Kidney epithelial cell (primary cell): ENCODE data around the gene MFN2. TPM values are rescaled to one million over a fixed set of nuclear protein-coding genes. Genes with fewer than 3 reads are reported as not detected.
"Not testable (repeated sequence)": the region's sequence is repeated elsewhere in the genome, so short reads cannot be mapped to it uniquely, and the experiment has no call there.

Experiments used
- DNase-seq: peaks from one replicate; pipeline ENCODE4 v3.0.0-alpha.2; 2010; ENCODE audit warnings: low read depth
- H3K27me3 ChIP-seq: 2 replicates; pipeline ENCODE4 v1.6.0; 2011; ENCODE audit warnings: low read length; ENCODE audit not compliant: control insufficient read depth, insufficient read depth
- H3K36me3 ChIP-seq: 2 replicates; pipeline ENCODE4 v1.5.1; 2011; ENCODE audit warnings: low read length; ENCODE audit not compliant: control insufficient read depth, insufficient read depth
- H3K4me3 ChIP-seq: 2 replicates; pipeline ENCODE4 v1.5.1; 2011; ENCODE audit warnings: low read depth, mild to moderate bottlenecking, control low read depth, low read length
- CTCF ChIP-seq: IDR thresholded peaks from 2 replicates; pipeline ENCODE4 v1.5.1; 2011; ENCODE audit warnings: mild to moderate bottlenecking, moderate library complexity, low read length, control low read depth, inconsistent platforms; ENCODE audit not compliant: insufficient read depth, poor library complexity, severe bottlenecking
- total RNA-seq: library from RNA; depleted of rRNA; stranded (reverse); fragments of >200 nt; gene quantifications from 2 replicates; pipeline ENCODE4 v1.2.3, GENCODE V29; 2015

The MFN2 gene
- total RNA-seq, 1 donor from 2014 or later: 78.2 TPM

- TF ChIP-seq CTCF: no peak
- Histone ChIP-seq H3K36me3 (peaks cover 4% of the 10 kb centered on the region), H3K27me3 (no peaks in the 10 kb centered on the region), H3K4me3 (no peak overlapping the region)
- no peak for DNase-seq
Observed at GRCh38 chr1:12028957-12029511, 48.8 kb downstream of the MFN2 start.

GRCh38 chr1:12029720-12030339, 49.6 kb downstream of the MFN2 start:
- peaks cover 4% of the 10 kb centered on the region for H3K36me3 ChIP-seq
- no peak for DNase-seq
- no peaks in the 10 kb centered on the region for H3K27me3 ChIP-seq
- H3K4me3 ChIP-seq: no peak overlapping the region
- no peak for TF ChIP-seq CTCF

GRCh38 chr1:12031039-12031980, 51.1 kb downstream of the MFN2 start:
- peaks cover 4% of the 10 kb centered on the region for H3K36me3 ChIP-seq
- no peak for DNase-seq
- no peaks in the 10 kb centered on the region for H3K27me3 ChIP-seq
- peak; percentile 69 for TF ChIP-seq CTCF
- H3K4me3 ChIP-seq: no peak overlapping the region

GRCh38 chr1:12032161-12032621, 51.9 kb downstream of the MFN2 start:
- no peak for TF ChIP-seq CTCF
- no peak for DNase-seq
- no peak overlapping the region for H3K4me3 ChIP-seq
- H3K36me3 ChIP-seq: peaks cover 2% of the 10 kb centered on the region
- H3K27me3 ChIP-seq: no peaks in the 10 kb centered on the region

GRCh38 chr1:12033441-12033840, 53.2 kb downstream of the MFN2 start:
- H3K4me3 ChIP-seq, H3K36me3 ChIP-seq, H3K27me3 ChIP-seq, DNase-seq: not testable (repeated sequence)

GRCh38 chr1:12034381-12034801, 54.1 kb downstream of the MFN2 start:
- peaks cover 1% of the 10 kb centered on the region for H3K36me3 ChIP-seq
- no peak overlapping the region for H3K4me3 ChIP-seq
- DNase-seq: no peak
- no peak for TF ChIP-seq CTCF
- H3K27me3 ChIP-seq: no peaks in the 10 kb centered on the region
